ENCODE measurements around the gene C1orf141.
"Not testable (repeated sequence)": the region's sequence is repeated elsewhere in the genome, so short reads cannot be mapped to it uniquely, and the experiment has no call there.

Gene C1orf141

DNA sequence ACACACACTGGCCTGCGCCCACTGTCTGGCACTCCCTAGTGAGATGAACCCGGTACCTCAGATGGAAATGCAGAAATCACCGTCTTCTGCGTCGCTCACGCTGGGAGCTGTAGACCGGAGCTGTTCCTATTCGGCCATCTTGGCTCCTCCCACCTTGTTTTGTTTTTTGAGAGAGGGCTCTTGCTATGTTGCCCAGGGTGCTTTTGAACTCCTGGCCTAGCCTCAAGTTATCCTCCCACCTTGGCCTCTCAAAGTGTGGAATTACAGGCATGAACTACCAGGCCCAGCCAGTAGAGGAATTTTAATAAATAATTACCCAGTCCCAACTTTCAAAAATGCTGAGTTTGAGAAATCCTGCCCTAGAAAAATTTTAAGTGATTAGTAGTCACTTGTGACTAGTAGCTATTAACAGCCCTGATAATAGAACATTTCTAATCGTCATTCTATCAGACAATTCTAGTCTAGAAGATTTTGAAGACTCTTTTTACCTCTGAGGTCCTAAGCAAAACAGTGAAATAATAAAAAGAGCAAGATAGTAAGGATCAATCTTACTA, 49.9 kb downstream of the C1orf141 start:
- no peak for DNase-seq

DNA sequence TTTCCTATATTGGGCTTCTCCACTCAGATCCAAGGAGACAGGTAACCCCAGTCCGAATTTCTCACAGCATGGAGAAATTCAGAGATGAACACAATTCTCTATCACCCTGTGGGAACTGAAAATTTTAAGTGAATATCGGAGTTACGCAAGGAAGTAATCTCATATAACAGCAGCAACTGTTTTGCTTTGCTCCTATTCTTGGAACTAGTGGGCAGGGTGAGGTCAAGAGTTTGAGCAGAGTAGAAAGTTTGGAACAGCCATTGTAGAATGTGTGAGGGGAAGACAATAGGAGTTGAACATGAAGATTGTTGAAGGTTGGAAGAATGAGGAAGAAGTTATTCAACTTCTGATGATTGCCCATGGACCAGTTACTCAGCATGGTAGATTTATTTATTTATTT, 56.5 kb downstream of the C1orf141 start:
- no peak for DNase-seq

DNA sequence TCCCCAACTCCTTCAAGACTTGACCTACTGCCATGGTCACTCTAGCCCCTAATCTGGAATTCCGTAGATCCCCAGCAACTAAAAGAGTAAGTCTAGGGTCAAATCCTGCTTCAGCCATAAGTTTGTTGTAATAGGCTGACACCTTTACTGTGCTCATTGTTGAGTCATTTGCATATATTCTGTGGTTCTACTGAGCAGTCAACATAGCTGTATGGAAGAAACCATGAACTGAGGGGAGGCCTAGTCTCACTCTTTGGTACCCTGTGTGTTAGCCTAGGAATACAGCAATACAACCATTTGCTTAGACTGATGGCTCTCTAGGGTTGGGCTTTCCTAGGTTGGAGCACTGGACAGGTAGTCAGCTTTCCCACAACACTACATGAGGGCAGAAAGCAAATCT, 57.2 kb downstream of the C1orf141 start:
- DNase-seq = no peak

DNA sequence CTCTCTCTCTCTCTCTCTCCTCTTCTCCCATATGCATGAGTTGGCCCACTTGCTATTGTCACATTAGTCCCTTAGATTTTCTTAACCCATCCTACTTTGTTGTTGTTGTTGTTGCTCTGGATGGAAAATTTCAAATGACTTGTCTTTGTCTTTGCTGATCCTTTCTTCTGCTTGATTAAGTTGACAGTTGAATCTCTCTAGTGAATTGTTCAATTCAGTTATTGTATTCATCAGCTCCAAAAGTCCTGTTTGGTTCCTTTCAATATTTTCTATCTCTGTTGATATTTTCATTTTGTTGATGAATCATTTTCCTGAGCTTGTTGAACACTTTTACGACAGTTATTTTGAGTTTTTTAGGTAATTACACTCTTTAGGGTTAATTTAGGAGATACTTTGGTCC, 62.0 kb downstream of the C1orf141 start:
- DNase-seq = no peak

DNA sequence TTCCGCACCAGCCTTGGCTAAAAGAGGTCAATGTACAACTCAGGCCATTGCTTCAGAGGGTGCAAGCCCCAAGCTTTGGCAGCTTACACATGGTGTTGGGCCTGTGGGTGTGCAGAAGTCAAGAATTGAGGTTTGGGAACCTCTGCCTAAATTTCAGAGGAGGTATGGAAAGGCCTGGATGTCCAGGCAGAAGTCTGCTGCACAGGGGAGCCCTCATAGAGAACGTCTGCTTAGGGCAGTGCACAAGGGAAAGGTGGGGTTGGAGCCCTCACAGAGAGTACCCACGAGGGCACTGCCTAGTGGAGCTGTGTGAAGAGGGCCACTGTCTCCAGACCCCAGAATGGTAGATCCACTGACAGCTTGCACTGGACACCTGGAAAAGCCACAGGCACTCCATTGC, 67.1 kb downstream of the C1orf141 start:
- DNase-seq = not testable (repeated sequence)

DNA sequence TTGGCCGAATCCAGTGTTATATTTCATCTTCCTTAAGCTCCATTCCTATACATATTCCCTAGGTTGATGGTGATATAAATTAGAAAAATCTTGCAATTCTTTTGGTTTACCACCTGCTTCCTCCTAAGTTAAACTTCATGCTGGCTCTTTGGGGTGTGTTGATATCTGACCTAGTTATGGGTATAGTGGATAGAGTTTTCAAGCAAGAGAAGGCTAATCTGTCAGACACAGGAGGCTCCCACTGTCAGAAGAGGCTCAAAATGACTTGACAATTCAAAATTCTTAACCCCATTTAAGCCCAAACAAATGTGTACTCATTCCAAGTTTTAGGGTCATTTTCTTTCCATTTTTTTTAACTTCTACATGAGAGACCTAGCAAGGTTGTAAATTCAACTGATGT, 72.4 kb downstream of the C1orf141 start:
- peak; percentile 30 for DNase-seq

DNA sequence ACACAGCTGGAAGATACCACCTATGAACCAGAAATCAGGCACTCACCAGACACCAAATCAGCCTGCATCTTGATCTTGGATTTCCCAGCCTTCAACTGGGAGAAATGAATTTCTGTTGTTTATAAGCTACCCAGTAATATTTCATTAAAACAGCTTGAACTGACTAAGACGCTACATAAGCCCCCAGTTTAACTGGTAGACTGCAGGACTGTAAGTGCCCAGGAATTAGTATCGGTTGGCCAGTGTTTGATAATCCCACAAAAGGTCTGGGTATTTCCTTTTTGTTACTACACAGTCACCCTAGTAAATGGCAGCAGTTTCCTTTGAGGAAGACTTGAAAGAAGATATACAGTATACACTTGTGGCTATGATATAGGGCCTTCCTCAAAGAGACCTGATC, 73.5 kb downstream of the C1orf141 start:
- no peak for DNase-seq

DNA sequence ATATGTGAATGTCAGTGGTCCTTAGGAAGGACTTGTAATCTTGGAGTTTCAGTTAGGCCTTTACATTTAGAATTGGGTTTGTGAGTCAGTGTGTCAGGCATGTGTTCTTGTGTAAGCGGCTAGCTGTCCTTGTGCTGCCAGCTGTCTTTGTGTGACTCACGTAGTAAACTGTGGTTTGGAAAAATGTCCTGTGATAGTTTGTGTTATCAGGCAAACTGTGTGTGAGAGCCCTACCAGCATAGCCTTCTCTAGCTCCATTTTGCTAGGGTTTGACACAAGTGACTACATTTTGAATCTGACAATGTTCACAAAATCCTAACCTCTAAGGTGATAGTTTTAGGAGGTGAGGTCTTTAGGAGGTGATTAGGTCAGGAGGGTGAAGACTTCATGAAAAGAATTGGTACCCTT, 74.0 kb downstream of the C1orf141 start:
- DNase-seq = peak; percentile 18

DNA sequence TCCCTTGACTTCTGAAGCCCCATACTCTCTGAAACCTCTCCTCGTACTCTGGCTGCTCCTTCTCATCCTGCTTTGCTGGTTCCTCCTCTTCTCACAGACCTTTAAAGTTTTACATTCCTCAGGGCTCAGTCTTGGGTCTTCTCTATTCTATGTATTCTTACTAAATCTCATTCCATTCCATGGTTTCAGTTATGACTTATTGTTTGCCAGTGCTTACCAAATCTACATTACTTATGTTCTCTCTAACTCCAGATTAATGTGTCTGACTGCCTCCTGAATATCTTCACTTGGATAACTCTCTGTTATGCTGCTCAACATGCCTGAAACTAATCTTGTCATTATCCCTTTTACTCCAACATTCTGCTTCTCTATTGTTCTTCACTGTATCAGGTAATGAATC, 75.4 kb downstream of the C1orf141 start:
- no peak for DNase-seq

DNA sequence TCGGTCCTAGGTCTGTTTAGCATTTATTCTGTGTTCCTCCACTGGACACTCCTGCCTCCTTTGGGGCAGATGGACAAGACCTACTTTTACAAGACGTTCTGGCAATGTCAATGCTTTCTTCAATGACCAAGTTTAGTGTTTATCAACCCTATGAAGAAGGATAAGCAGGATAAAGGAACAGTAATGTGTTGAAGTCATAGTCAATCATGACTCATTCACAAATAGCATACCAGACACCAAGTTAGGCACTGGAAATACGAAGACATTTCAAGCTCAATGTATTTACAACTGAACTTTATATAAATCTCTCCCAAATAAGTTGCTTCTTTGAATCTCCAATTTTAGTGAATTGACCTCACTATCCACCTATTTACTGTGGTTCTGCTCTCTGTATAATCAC, 76.0 kb downstream of the C1orf141 start:
- DNase-seq = no peak

DNA sequence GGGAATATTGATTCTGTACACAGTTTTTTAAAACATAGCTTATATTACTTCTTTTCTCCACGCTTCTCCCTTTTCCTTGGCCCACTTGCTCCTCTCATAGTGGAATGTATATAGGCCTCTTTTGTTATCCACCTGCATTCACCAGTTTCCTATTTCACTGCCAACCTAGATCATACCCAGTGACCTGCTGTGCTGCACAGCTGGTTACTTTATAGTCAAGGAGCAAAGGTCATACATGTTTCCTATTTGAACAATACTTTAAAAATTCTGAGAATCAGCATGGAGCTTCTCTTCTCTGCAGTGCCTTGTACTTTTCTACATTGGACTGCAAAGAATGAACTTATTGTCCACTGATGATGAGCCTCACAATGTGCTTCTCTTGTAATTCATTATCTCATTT, 76.5 kb downstream of the C1orf141 start:
- DNase-seq = no peak

DNA sequence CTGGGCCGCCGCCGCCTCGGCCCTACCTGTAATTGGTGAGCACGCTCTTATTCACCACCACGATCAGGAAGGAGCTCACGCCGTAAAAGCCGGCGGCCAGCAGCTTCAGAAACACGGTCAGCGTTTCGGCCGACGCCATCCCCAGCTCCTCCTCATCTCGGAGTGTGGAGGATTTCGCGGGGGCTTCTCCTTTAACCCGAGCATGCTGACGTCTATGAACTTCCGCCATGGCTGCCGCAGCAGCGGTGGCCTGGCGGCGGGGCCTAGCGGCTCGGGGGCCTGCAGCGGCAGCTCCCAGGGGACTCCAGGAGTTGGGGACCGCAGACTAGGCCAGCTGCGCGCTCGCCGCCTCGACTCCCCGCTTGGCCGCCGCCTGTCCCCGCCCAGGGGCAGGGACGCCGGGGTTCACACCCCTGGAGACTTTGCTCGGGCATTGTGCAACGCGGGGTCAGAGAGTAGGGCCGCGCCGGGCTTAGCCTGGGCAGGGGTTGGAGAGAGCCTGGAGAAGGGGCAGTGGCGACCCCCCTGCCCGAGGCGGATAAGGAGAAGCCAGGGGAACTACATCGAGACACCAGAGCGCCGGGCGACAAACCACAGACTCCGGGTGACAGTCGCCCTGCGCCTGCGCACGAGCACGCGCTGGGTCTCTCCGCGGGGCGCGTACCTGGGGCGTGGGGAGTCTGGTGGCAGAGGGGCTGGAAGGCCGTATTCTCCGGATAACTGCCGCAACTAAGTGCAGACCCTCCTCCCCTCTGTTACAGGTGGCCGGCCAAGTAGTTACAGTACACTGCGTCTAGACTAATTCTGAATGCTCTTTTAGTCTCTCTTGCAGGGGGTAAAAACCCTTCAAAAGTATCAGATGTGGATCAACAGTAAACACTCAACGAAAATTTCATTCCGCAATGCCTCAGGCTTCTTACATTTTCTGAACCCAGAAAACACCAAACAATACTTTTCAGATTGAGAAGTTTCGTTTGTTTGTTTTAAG, 80.7 kb downstream of the C1orf141 start, which contains the start of gene SLC35D1:
Gene SLC35D1, minus strand, starts transcription at position 364 of the 988 bp plus-strand sequence. Its CDS starts 135 bp downstream, at position 229.
- peak; percentile 90 for DNase-seq

DNA sequence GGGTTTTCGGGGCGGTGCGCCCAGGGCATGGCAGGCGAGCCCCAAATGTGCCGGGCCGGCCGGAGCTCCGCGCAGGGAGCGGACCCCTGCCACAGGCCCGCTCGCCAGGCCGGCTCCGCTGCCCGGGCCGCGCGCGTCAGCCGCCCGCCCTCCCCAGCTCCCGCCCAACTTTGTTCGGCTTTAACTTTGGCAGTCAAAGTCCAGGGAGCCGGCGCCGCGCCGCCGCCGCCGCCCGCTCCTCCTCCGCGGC, 81.3 kb downstream of the C1orf141 start:
- peak; percentile 61 for DNase-seq

DNA sequence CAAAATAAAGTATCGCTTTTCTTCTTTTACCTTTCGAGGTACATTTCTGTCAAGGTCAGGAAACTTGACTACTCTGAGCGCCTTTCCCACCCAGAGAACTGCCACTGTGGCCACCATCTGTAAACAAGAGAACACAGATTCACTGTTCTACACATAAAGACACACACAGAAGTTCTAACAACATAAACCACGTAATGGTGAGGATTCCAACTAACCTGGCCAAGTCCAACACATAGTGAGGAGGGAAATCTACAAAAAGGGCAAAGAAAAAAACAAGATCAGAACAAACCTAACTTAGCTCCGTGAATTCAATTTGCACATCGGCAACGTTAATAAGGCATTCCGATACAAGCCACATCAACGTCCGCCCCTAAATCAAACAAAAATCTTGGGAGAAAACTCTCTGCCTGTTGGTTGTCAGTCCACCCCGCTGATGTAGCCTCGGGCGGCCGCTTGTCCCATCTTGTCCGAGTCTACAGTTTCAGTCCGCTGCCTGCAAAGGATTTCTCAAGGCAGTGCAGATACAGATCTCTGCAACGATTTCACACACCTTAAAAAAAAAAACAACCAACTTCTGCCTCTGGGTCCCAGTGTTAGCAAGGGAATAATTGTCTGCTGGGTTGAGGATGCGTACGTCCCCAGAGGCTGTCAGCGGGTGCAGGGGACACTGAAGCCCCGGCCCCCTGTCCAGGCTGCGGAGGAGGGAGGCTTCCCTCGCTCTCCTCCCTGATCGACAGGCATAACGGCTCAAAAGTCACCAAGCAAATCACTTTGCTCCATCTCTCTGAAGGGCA, 81.8 kb downstream of the C1orf141 start:
- peak; percentile 66 for DNase-seq

DNA sequence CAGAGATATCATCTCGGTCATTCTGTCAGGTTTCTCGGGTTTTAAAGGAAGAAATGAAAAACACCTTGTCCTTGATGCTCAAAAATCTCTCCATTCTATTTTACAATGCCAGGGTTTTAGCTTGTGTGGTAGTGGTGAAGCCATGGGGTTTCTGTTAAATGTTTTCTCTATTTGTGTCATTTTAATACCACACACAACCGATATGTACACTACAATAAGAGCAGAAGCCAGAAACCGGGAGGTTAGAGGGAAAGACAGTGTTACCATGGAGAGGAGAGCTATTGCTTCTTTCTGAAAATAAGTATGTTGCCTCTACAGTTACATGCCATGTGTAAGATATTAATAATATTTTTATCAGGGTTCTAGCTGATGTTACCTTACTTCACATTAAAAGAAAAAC, 83.6 kb downstream of the C1orf141 start:
- no peak for DNase-seq

DNA sequence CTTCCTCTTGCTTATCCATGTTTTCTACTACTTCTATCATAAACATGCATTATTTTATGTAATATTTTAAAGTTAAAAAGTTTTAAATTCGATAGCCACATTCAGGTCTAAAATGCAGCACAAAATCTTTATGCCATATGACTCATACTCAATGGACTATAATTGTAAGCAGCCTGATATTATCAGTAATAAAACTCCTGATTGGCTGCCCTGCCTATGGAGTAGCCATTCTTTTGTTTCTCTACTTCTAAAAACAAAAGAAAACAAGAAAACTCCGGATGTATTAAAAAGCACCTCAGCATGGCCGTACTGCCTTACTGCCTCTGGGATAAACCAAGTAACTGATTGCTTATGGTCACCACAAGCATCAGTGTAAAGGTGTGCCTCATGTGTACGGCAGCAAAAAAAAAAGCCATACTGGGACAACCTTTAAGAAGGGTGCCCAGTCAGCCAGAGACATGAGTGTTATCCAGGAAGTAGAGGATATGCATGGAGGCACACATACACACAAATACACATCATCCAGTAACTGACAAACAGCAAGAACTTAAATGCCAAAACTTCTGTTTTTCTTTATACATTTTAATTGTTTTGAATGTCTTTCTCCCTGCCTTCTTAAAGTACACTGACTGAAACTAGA, 90.0 kb downstream of the C1orf141 start:
- DNase-seq = no peak

DNA sequence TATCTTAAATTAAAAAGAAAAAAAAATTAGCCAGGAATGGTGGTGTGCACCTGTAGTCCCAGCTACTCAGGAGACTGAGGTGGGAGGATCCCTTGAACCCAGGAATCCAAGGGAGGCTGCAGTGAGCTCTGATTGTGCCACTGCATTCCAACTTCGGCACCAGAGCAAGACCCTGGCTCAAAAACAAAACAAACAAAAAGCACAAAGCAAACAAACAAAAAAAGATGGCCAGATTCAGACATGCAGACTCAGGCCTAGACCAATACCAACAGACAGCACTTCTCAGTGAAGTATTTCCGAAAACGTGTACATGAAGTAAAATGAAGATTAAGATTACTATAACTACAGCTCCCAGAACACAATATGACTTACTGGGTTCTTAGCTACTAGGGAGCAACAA, 91.4 kb downstream of the C1orf141 start:
- no peak for DNase-seq

All from hematopoietic multipotent progenitor cell treated with erythropoietin and hydrocortisone succinate and interleukin-3 and kit ligand, for 4 days (in vitro differentiated cells).